Activated naive CD4-positive, alpha-beta T cell treated with anti-CD3 and anti-CD28 coated beads, Interleukin-2, amount 50 U/mL, for 72 hours (primary cell): ENCODE data around the gene SLC26A2. TPM values are rescaled to one million over a fixed set of nuclear protein-coding genes. Genes with fewer than 3 reads are reported as not detected.
A peak's percentile ranks its signal among the peaks of the same experiment; 100 is the strongest.
"Not testable (repeated sequence)": the region's sequence is repeated elsewhere in the genome, so short reads cannot be mapped to it uniquely, and the experiment has no call there.

ENCODE experiments used
- ATAC-seq, 2 donors: fragments of 150-1000 bp; cut with Tn5 transposase; 2 replicates each; pipeline ENCODE4 v1.10.0; 2021; ENCODE audit warnings: mild to moderate bottlenecking in 2 of 2, moderate library complexity in 2 of 2
- DNase-seq, 2 donors: peaks; one replicate each; pipeline ENCODE4 v3.0.0; 2021 to 2022; ENCODE audit warnings: low spot score in 2 of 2
- H3K27ac Mint-ChIP-seq, 2 donors: one replicate each; pipeline ENCODE4 v1.8.0; 2022; ENCODE audit warnings: mild to moderate bottlenecking in 2 of 2, mixed read lengths in 2 of 2
- H3K36me3 Mint-ChIP-seq, 2 donors: one replicate each; pipeline ENCODE4 v1.8.0; 2022; ENCODE audit warnings: mixed read lengths in 2 of 2
- H3K9me3 Mint-ChIP-seq, 2 donors: one replicate each; pipeline ENCODE4 v1.8.0; 2022; ENCODE audit warnings: mixed read lengths in 2 of 2
- total RNA-seq, 2 donors: library from RNA; stranded (reverse); gene quantifications; one replicate each; pipeline ENCODE4 v1.2.3, GENCODE V29; 2022

Gene SLC26A2
- total RNA-seq, 2 donors from 2014 or later: 3.9 to 8.4 TPM

DNA sequence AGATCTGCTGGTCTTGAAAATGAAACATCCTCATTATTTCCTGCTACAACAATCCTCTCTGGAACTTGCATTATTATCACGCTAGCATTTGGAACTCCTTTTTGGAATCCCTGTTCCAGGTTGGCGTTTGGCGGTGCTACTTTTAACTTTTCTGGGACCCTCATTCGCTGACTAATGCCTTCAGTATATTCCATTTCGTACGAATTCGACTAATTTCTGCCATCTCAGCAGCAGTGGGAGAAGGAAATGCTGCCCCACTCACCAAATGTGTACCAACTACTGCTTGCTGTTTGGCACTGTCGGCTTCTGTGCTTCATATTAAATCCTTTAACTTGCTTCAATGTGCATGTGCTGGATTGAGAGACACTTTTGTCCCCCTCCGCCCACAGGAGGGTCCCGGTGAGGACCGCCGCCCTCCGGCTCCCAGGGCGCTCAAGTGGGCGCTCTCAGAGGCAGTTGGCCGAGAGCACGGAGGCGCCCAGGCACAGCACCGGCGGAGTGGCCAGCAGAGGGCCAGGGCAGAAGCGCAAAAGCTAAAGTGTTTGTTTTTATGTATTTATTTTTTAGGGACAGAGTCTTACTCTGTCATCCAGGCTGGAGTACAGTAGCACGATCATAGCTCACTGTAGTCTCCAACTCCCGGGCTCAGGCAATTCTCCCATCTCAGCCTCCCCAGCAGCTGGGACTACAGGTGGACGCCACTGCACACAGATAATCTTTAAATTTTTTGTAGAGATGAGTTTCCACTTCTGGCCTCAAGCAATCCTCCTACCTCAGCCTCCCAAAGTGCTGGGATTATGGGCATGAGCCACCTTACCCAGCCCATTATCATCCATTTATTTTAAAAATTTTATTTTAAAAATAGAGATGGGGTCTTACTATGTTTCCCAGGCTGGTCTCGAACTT lies 27.9 kb upstream of the SLC26A2 start:
- Mint-ChIP-seq H3K9me3 (no peaks in the 10 kb centered on the region), H3K27ac (no peak overlapping the region), H3K36me3 (no peaks in the 10 kb centered on the region)
- DNase-seq (no peak), ATAC-seq (no peak)

- Mint-ChIP-seq H3K9me3 (no peaks in the 10 kb centered on the region), H3K36me3 (no peaks in the 10 kb centered on the region), H3K27ac (no peak overlapping the region)
- DNase-seq (no peak), ATAC-seq (no peak)
Measured at GRCh38 chr5:149935431-149935901, 25.1 kb upstream of the SLC26A2 start.

DNA sequence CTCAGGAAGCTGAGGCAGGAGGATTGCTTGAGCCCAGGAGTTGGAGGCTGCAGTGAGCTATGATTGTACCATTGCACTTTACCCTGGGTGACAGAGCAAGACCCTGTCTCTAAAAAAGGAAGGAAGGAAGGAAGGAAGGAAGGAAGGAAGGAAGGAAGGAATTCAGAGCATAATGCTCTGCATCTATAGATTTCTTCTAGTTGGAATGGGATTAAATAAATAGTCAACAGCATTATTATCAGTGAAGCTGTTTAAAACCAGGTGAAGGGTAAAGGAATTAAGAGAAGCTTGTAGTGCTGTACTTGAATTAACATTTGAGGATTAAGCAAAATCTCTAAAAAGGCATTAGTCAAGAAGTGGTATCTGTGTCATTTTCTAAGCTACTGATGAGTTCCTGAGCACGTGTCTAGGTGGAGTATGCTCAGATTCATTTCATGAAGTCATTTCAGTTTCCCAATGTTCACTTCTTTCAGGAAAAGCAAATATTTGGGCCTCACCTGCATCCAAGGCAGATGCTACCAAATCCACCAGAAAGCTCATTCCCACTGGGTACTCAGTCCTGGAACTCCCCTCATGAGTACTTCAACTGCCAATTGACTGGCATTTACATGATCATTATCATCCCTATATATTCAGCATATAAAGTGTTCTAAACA lies 24.4 kb upstream of the SLC26A2 start:
- no peak for ATAC-seq
- H3K9me3 Mint-ChIP-seq: no peaks in the 10 kb centered on the region
- H3K27ac Mint-ChIP-seq: no peak overlapping the region
- no peaks in the 10 kb centered on the region for H3K36me3 Mint-ChIP-seq
- DNase-seq: no peak

DNA sequence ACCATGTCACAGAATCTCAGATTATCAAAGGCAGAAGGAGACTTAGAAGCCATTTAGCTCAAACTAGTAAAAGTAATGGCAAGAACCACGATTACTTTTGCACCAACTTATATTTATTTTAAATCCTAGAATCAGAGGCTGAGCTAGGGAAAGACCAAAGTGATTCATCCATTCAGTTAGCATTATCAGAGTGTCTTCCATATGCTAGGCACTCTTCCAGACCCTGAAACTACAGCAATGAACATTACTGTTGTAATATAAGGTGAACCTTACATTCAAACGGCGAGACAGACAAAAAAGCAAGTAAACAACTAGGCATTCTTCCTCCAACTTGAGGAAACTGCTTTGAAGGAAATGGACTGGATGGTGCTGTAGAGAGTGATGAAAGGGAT lies 23.9 kb upstream of the SLC26A2 start:
- H3K27ac Mint-ChIP-seq: no peak overlapping the region
- DNase-seq (no peak), ATAC-seq (no peak)
- H3K36me3 Mint-ChIP-seq: no peaks in the 10 kb centered on the region
- no peaks in the 10 kb centered on the region for H3K9me3 Mint-ChIP-seq

DNA sequence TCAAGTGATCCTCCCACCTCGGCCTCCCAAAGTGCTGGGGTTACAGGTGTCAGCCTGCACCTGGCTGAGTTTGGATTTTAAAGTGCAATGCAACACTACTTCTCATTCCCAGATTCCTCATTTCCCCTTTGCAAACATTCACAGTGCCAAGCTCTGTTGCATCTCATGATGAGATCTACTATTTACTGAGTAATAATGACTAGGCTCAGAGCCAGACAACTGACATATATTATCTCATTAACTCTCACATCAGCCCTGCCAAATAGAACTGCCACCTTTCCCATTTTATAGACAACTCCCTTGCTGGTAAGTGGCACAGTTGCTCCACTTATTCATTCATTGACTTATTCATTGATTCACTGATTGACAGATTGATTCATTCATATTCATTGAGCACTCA lies 22.9 kb upstream of the SLC26A2 start:
- H3K27ac Mint-ChIP-seq: no peak overlapping the region
- no peaks in the 10 kb centered on the region for H3K36me3 Mint-ChIP-seq
- DNase-seq (no peak), ATAC-seq (no peak)
- H3K9me3 Mint-ChIP-seq: no peaks in the 10 kb centered on the region

DNA sequence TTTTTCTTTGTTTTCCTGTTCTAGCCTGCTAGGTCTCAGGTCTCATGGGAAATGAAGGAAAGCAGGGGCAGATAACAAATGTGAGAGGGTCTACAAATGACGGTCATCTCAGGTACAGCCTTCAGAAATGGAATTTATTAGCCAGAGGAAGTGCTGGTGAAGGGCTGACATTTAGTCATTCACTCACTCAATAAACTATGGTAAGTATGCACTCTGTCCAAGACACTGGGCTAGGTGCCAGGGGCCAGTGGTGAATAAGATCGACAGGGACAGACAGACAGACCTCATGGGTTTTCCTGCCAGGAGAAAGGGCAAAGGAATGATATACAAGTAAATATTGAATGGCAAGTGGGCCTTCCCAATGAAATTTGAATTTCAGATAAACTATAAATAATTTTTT lies 22.3 kb upstream of the SLC26A2 start:
- no peaks in the 10 kb centered on the region for H3K36me3 Mint-ChIP-seq
- ATAC-seq (no peak), DNase-seq (no peak)
- no peaks in the 10 kb centered on the region for H3K9me3 Mint-ChIP-seq
- H3K27ac Mint-ChIP-seq: no peak overlapping the region

- Mint-ChIP-seq H3K9me3 (no peaks in the 10 kb centered on the region), H3K27ac (no peak overlapping the region), H3K36me3 (no peaks in the 10 kb centered on the region)
- DNase-seq (no peak), ATAC-seq (peak in 1 of 2 donors; percentile 11)
Measured at GRCh38 chr5:149938791-149939358, 21.7 kb upstream of the SLC26A2 start.

DNA sequence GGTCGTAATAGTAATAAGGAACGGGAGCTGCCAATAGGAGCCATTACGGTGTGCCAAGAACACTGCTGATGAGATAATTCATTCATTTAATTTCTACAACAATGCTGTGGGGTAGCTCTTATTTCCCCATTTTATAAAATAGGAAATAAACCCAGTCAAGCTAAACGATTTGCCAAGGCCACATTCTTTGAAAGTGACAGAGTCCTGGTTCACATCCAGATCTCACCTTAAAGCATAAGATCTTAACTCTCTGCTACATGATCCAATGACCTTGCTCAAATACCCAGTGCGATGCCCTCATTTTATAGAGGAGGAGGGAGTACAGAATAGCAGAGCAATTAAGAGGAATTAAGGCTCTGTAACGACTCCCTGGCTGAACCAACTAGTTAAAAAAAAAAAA lies 21.0 kb upstream of the SLC26A2 start:
- no peak for ATAC-seq
- H3K9me3 Mint-ChIP-seq: no peaks in the 10 kb centered on the region
- H3K27ac Mint-ChIP-seq: peak overlapping the region in 1 of 2 donors; percentile 6
- H3K36me3 Mint-ChIP-seq: no peaks in the 10 kb centered on the region
- no peak for DNase-seq

DNA sequence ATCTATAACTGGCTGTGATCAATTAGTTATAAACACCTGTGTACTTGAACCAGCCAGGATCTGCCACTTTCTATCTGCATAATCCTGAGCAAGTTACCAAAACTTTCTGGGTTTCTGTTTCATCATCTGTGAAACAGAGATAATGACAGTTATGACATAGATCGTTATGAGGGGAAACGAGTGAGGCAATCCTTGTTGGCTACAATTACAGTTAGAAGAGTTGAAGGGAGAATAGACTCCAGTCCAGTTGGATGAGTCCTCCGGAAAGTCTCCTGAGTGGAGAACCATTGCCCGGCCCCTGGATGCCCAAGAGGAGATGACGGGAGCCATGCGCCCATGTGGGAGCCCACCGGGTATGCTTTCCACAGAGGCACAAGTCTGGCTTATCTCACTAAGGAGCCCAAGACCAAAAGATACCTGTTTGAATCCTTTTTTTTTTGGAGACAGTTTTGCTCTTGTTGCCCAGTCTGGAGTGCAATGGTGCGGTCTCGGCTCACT lies 20.4 kb upstream of the SLC26A2 start:
- ATAC-seq: peak in 1 of 2 donors; percentile 88
- H3K9me3 Mint-ChIP-seq: no peaks in the 10 kb centered on the region
- H3K27ac Mint-ChIP-seq: peak overlapping the region in 1 of 2 donors; percentile 6
- DNase-seq: no peak
- H3K36me3 Mint-ChIP-seq: no peaks in the 10 kb centered on the region

DNA sequence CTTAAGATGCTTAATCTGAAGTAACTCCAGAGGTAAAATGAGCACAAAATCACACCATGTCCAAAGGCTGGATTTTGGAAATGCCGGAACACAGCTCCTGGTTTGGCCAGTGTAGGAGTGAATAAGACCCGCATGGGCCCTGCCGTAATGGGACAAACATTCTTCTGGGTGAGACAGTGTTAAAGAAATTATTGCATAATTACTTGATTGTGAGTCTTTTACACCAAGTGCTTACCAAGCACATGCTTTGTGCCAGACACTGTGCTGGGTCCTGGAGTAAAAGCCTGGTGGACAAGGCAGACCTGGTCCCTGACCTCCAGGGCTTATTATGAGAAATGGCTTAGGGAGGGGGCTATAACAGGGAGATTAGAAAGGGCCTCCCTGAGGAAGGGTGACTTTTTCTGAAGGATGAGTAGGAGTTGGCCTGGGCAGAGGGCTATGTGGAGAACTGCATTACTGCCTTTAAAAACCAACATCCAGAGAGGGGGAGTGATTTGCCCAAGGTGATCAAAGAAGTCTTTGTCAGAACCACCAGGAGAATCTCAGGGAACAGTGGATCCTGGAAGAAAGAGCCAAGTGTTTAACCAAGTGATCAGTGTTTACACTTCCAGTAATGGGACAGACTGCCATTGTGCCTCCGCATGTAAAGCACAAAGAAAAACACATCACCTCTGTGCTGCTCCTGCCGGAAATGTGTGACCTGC lies 19.5 kb upstream of the SLC26A2 start:
- DNase-seq (no peak), ATAC-seq (no peak)
- Mint-ChIP-seq H3K27ac (peak overlapping the region in 1 of 2 donors; percentile 77), H3K9me3 (no peaks in the 10 kb centered on the region), H3K36me3 (no peaks in the 10 kb centered on the region)

DNA sequence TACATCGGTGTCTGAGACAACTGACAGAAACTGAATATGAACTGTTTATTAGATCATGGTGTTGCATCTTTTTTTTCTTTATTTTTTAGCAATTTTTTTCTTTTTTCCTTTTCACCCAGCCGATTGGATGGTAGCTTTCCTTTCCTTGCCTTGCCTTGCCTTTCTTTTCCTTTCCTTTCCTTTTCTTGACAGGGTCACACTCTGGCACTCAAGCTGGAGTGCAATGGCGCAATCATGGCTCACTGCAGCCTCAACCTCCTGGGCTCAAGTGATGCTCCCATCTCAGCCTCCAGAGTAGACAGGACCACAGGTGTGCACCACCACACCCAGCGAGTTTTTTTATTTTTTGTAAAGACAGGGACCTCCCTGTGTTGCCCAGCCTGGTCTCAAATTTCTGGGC lies 18.8 kb upstream of the SLC26A2 start:
- no peaks in the 10 kb centered on the region for H3K36me3 Mint-ChIP-seq
- no peak overlapping the region for H3K27ac Mint-ChIP-seq
- ATAC-seq: no peak
- no peaks in the 10 kb centered on the region for H3K9me3 Mint-ChIP-seq
- no peak for DNase-seq

- DNase-seq (no peak), ATAC-seq (no peak)
- H3K27ac Mint-ChIP-seq: no peak overlapping the region
- no peaks in the 10 kb centered on the region for H3K9me3 Mint-ChIP-seq
- no peaks in the 10 kb centered on the region for H3K36me3 Mint-ChIP-seq
Measured at GRCh38 chr5:149942199-149942598, 18.4 kb upstream of the SLC26A2 start.

- not testable (repeated sequence) for H3K9me3 Mint-ChIP-seq, ATAC-seq, H3K27ac Mint-ChIP-seq, H3K36me3 Mint-ChIP-seq, DNase-seq
Measured at GRCh38 chr5:149942741-149943169, 17.8 kb upstream of the SLC26A2 start.

- not testable (repeated sequence) for ATAC-seq, H3K9me3 Mint-ChIP-seq
Measured at GRCh38 chr5:149943177-149943949, 17.2 kb upstream of the SLC26A2 start.

GRCh38 chr5:149944666-149945065 lies 15.9 kb upstream of the SLC26A2 start, which contains the start of gene PDE6A:
PDE6A (minus strand) TSS chr5:149944793; CDS start chr5:149944673, 120 bp downstream.
- Mint-ChIP-seq H3K27ac (no peak within 1 kb of the TSS), H3K9me3 (no peaks in the 10 kb centered on the region), H3K36me3 (no peaks in the 10 kb centered on the region)
- no peak for DNase-seq
- ATAC-seq: no peak

More at GRCh38 chr5:149943177-149943949, 17.2 kb upstream of the SLC26A2 start:
- not testable (repeated sequence) for H3K27ac Mint-ChIP-seq, H3K36me3 Mint-ChIP-seq, DNase-seq

DNA sequence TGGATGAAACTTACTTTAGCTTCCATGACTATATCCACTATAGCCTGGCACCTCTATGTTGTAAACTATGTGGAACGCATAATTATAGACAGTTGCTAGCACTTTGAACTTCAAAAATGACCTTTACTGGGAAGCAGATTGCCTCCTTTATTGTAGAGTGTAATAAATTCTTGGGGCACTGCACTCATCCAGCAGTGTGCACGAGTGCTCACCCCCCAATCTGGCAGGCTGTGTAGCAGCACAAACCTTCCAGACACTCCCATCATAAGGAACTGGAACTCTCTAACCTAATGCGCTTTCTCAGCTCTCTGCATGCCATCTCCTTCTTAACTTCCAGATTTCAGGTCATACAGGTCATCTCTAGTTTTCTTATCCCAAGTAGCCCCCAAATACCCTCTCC lies 14.4 kb upstream of the SLC26A2 start:
- DNase-seq (no peak), ATAC-seq (no peak)
- no peaks in the 10 kb centered on the region for H3K36me3 Mint-ChIP-seq
- H3K9me3 Mint-ChIP-seq: no peaks in the 10 kb centered on the region
- H3K27ac Mint-ChIP-seq: no peak overlapping the region
